Activated CD4-positive, alpha-beta T cell treated with anti-CD3 and anti-CD28 coated beads for 1 hour (primary cell): ENCODE data around the gene WDR88.
A peak's percentile ranks its signal among the peaks of the same experiment; 100 is the strongest.
"Not testable (repeated sequence)": the region's sequence is repeated elsewhere in the genome, so short reads cannot be mapped to it uniquely, and the experiment has no call there.

Experiments
- DNase-seq: peaks from one replicate; pipeline ENCODE4 v3.0.0-alpha.2; 2020

Gene WDR88

GRCh38 chr19:33132021-33132420 lies at the start of gene WDR88:
Gene WDR88 (plus strand): TSS chr19:33132114. CDS start chr19:33132170, 56 bp downstream.
- no peak for DNase-seq

GRCh38 chr19:33085570-33086128 lies 46.3 kb upstream of the WDR88 start:
- DNase-seq, result no peak

- DNase-seq, result no peak
These were observed 45.0 kb upstream of the WDR88 start for GRCh38 chr19:33086955-33087354.

GRCh38 chr19:33089010-33089409 lies 42.9 kb upstream of the WDR88 start:
- DNase-seq, result no peak

- no peak for DNase-seq
These were observed 41.7 kb upstream of the WDR88 start for GRCh38 chr19:33090179-33090578.

GRCh38 chr19:33093420-33094210 lies 38.3 kb upstream of the WDR88 start:
- no peak for DNase-seq

- no peak for DNase-seq
These were observed 37.4 kb upstream of the WDR88 start for GRCh38 chr19:33094436-33095067.

- no peak for DNase-seq
These were observed 35.9 kb upstream of the WDR88 start for GRCh38 chr19:33096005-33096404.

- DNase-seq, result no peak
These were observed 33.8 kb upstream of the WDR88 start for GRCh38 chr19:33098055-33098534.

GRCh38 chr19:33100894-33101644 lies 30.8 kb upstream of the WDR88 start:
- no peak for DNase-seq

- DNase-seq, result no peak
These were observed 29.0 kb upstream of the WDR88 start for GRCh38 chr19:33102893-33103292.

GRCh38 chr19:33108161-33108560 lies 23.8 kb upstream of the WDR88 start:
- DNase-seq, result no peak

GRCh38 chr19:33110137-33110910 lies 21.6 kb upstream of the WDR88 start:
- DNase-seq, result no peak

GRCh38 chr19:33111587-33111986 lies 20.3 kb upstream of the WDR88 start:
- DNase-seq, result no peak

GRCh38 chr19:33114312-33114711 lies 17.6 kb upstream of the WDR88 start:
- DNase-seq, result no peak

GRCh38 chr19:33117501-33117900 lies 14.4 kb upstream of the WDR88 start:
- DNase-seq, result no peak

- no peak for DNase-seq
These were observed 13.3 kb upstream of the WDR88 start for GRCh38 chr19:33118643-33119042.

GRCh38 chr19:33124207-33125098 lies 7.5 kb upstream of the WDR88 start:
- no peak for DNase-seq

GRCh38 chr19:33125929-33126388 lies 6.0 kb upstream of the WDR88 start:
- DNase-seq, result peak; percentile 24

GRCh38 chr19:33126712-33127111 lies 5.2 kb upstream of the WDR88 start:
- not testable (repeated sequence) for DNase-seq

- no peak for DNase-seq
These were observed 2.0 kb upstream of the WDR88 start for GRCh38 chr19:33129901-33130300.
